Gastrocnemius medialis (tissue), 4 donors: ENCODE results near the gene ACSS1. TPM values are rescaled to one million over a fixed set of nuclear protein-coding genes. Genes with fewer than 3 reads are reported as not detected.

Experiments
- ATAC-seq, 2 donors: fragments of 150-250 bp; one replicate each; pipeline ENCODE4 v1.9.1; 2016
- DNase-seq, 2 donors: peaks; one replicate each; pipeline ENCODE4 v3.0.0-alpha.2; 2019
- H3K27ac ChIP-seq, 4 donors: fragments of 200-600 bp; sonication (generic); 1 replicate in 1 of 4; 2 replicates in 3 of 4; pipeline ENCODE4 v1.5.1; 2016 to 2018; ENCODE audit warnings: mild to moderate bottlenecking in 2 of 4, moderate library complexity in 1 of 4
- H3K27me3 ChIP-seq, 3 donors: fragments of 200-600 bp; sonication (generic) in 2 of 3; 1 replicate in 1 of 3; 2 replicates in 2 of 3; pipeline versions ENCODE4 v1.5.1 to v1.6.0; 2016 to 2019; ENCODE audit warnings: mild to moderate bottlenecking in 1 of 3, moderate library complexity in 1 of 3
- H3K36me3 ChIP-seq, 2 donors: fragments of 200-600 bp; sonication (generic) in 1 of 2; one replicate each; pipeline ENCODE4 v1.5.1; 2017 to 2018
- H3K4me1 ChIP-seq, 2 donors: fragments of 200-600 bp; sonication (generic) in 1 of 2; one replicate each; pipeline ENCODE4 v1.5.1; 2016 to 2017; ENCODE audit warnings: mild to moderate bottlenecking in 2 of 2
- H3K4me3 ChIP-seq, 4 donors: fragments of 200-600 bp; sonication (generic) in 3 of 4; 1 replicate in 1 of 4; 2 replicates in 3 of 4; pipeline ENCODE4 v1.5.1; 2016 to 2019; ENCODE audit warnings: mild to moderate bottlenecking in 2 of 4
- H3K9me3 ChIP-seq, 3 donors: fragments of 200-600 bp; sonication (generic) in 2 of 3; 1 replicate in 1 of 3; 2 replicates in 2 of 3; pipeline ENCODE4 v1.5.1; 2016 to 2019
- CTCF ChIP-seq, 5 experiments: fragments of 450-650 bp in 3 of 5; fragments of 200-600 bp in 2 of 5; sonication (generic) in 2 of 5; IDR thresholded peaks in 4 of 5; conservative IDR thresholded peaks in 1 of 5; 1 replicate in 4 of 5; 2 replicates in 1 of 5; pipeline ENCODE4 v1.5.1; 2016 to 2019; ENCODE audit warnings: antibody characterized with exemption in 5 of 5, mild to moderate bottlenecking in 3 of 5, moderate library complexity in 3 of 5
- POLR2A ChIP-seq, 2 donors: fragments of 450-650 bp; IDR thresholded peaks; one replicate each; pipeline ENCODE4 v1.6.1; 2017; ENCODE audit warnings: antibody characterized with exemption in 2 of 2, mild to moderate bottlenecking in 2 of 2, moderate library complexity in 2 of 2
- in situ Hi-C, 4 donors: fragments of 200-750 bp; cut with MboI; loops; one replicate each; pipeline versions ENCODE4 v1.15.0 to v1.8.0; 2017; ENCODE audit warnings: low sequenced_read_pairs in 4 of 4
- intact Hi-C: fragments of 100-400 bp; cut with DNase I; formaldehyde crosslinking; loops from one replicate; pipeline ENCODE4 v1.15.1; 2023; ENCODE audit warnings: low total_unique reads
- total RNA-seq, 4 donors: library from RNA; depleted of rRNA; stranded (reverse); fragments of >200 nt; gene quantifications; one replicate each; pipeline versions ENCODE4 v1.1.0 to v1.2.3, GENCODE V29; 2016

Gene ACSS1
- total RNA-seq, 4 donors from 2014 or later: 11.4 to 84.6 (median 11.8) TPM

DNA sequence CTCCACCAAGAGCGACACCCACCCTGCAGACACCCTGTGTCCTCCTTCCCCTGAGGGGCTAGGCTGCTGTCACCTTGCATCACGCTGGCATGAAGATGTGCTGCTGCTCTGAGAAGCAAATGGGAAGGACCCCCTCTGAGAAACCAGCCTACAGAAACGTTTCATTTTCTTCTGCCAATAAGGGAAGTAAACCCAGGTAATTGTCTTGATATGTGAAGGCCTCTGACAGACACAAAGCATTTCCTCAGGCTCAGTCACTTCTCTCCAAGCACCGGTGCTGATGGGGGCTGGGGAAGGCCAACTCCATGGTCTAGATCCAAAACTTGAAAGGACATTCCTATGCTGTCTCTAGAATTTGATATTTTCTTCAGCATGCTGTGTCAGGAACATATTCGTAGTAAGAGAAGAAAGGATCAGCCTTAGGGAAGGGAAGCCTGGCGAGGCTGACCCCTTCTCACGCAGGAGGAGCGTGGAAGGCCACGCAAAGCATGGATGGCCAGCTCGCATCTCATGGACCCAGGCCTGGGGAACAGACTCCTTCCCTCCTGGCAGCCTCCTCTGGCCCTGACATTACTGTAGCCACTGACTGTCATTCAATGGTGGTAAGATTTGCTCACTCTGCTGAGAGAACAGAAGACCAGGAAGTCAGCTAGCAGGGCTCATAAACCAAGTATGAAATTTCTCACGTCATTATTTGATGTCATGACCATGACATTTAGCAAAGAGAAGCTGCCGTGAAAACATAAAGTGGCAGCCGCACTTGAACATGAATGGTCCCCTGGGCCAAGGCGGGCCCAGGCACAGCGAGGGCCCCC lies 20.4 kb downstream of the ACSS1 start:
- DNase-seq (no peak), ATAC-seq (no peak)
- TF ChIP-seq CTCF (IDR thresholded peaks at IDR 0.05 in 4 of 5, conservative IDR thresholded peaks at IDR 0.05 in 1 of 5): no peak
- TF ChIP-seq POLR2A (IDR thresholded peaks at IDR 0.05): no peak
- Histone ChIP-seq H3K9me3 (no peaks in the 10 kb centered on the region), H3K27me3 (no peaks in the 10 kb centered on the region), H3K4me3 (no peak overlapping the region), H3K4me1 (peaks cover 85 to 91% of the 10 kb centered on the region in 2 donors), H3K27ac (peak overlapping the region; percentile 92 to 95 (median 95)), H3K36me3 (no peaks in the 10 kb centered on the region)
- in situ Hi-C loops: no loop called here
- intact Hi-C loops: no loop called here

DNA sequence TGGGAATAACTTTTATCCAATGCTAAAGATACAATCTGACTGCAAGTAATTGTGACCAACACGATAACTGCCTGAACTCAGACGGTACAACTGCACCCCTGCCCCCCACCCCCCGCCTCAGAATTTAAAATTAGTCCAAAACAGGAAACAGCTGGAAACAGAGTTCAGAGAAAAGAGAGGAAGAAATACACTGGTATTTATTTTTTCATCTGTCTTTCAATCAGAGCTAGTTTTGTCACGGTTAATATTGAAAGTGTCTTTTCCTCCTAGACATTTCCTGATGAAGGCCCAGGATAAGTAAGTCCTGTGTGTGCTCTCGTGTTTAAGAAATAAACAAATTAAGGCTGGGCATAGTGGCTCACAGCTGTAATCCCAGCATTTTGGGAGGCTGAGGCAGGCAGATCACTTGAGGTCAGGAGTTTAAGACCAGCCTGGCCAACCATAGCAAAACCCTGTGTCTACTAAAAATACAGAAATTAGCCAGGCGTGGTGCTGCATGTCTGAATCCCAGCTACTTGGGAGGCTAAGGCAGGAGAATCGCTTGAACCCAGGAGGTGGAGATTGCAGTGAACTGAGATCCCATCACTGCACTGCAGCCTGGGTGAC lies 21.5 kb downstream of the ACSS1 start:
- H3K4me3 ChIP-seq: no peak overlapping the region
- ATAC-seq (no peak), DNase-seq (no peak)
- TF ChIP-seq POLR2A (IDR thresholded peaks at IDR 0.05) (no peak), CTCF (IDR thresholded peaks at IDR 0.05 in 4 of 5, conservative IDR thresholded peaks at IDR 0.05 in 1 of 5) (no peak)
- peaks cover 81 to 91% of the 10 kb centered on the region in 2 donors for H3K4me1 ChIP-seq
- intact Hi-C loops: no loop called here
- H3K27ac ChIP-seq: peak overlapping the region; percentile 52 to 95 (median 94)
- no peaks in the 10 kb centered on the region for H3K27me3 ChIP-seq
- in situ Hi-C loops: no loop called here
- no peaks in the 10 kb centered on the region for H3K9me3 ChIP-seq
- no peaks in the 10 kb centered on the region for H3K36me3 ChIP-seq

DNA sequence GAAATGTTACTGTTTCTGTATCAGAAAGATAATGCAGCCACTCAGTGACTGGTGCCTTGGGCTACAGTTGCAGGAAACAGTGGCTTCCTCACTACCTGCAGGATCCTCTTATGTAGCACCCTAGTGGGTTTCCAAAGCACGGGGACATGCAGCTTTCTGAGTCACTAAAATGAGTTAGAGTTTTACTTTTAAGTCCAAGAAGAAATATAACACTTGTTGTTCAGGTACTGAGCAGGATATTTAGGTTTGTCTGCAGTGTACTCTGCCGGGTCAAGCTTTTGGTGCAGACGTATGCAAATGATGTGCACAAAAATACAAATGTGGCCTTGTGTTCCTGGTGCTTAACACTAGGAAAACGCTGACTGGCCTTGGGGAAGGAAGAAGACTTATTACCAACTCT lies 22.0 kb downstream of the ACSS1 start:
- TF ChIP-seq POLR2A (IDR thresholded peaks at IDR 0.05): no peak
- TF ChIP-seq CTCF (IDR thresholded peaks at IDR 0.05 in 4 of 5, conservative IDR thresholded peaks at IDR 0.05 in 1 of 5): no peak
- intact Hi-C loops (no loop called here), in situ Hi-C loops (no loop called here)
- ATAC-seq (no peak), DNase-seq (peak in 1 of 2 donors; percentile 2)
- Histone ChIP-seq H3K27ac (peak overlapping the region in 3 of 4 donors; percentile 52 to 95 (median 92)), H3K27me3 (no peaks in the 10 kb centered on the region), H3K4me1 (peaks cover 75 to 91% of the 10 kb centered on the region in 2 donors), H3K36me3 (no peaks in the 10 kb centered on the region), H3K9me3 (no peaks in the 10 kb centered on the region), H3K4me3 (no peak overlapping the region)

DNA sequence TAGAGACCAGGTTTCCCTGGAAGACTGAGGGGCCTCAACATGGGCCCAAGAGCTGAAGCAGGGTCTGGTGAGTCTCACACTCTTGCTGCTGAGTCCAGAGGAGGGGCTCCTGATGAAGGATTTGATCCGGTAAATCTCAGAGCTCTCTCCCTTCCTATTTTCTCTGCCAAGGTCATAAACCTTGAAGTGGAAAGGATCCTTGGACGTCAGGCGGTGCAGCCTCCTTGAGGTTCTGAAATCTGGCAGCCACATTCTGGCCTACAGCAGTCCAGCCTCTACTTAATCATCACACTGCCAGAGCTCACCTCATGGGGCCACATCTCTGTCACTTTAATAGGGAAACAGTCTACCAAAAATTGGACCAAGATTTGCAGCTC lies 24.0 kb downstream of the ACSS1 start:
- TF ChIP-seq POLR2A (IDR thresholded peaks at IDR 0.05) (no peak), CTCF (IDR thresholded peaks at IDR 0.05 in 4 of 5, conservative IDR thresholded peaks at IDR 0.05 in 1 of 5) (no peak)
- peak overlapping the region; percentile 24 to 64 (median 54) for H3K27ac ChIP-seq
- no peaks in the 10 kb centered on the region for H3K9me3 ChIP-seq
- peaks cover 57 to 78% of the 10 kb centered on the region in 2 donors for H3K4me1 ChIP-seq
- H3K4me3 ChIP-seq: no peak overlapping the region
- no peaks in the 10 kb centered on the region for H3K27me3 ChIP-seq
- H3K36me3 ChIP-seq: no peaks in the 10 kb centered on the region
- no peak for DNase-seq
- in situ Hi-C loops (no loop called here), intact Hi-C loops (no loop called here)
- no peak for ATAC-seq
